NCI-H128 (cell line): Measurements from ENCODE around the gene TAAR8.
"Not testable (repeated sequence)": the region's sequence is repeated elsewhere in the genome, so short reads cannot be mapped to it uniquely, and the experiment has no call there.

Experiments
- DNase-seq: peaks from one replicate; lab custom pipeline; 2025; ENCODE audit not compliant: unreplicated experiment; lab: John Stamatoyannopoulos, UW

Gene TAAR8

DNA sequence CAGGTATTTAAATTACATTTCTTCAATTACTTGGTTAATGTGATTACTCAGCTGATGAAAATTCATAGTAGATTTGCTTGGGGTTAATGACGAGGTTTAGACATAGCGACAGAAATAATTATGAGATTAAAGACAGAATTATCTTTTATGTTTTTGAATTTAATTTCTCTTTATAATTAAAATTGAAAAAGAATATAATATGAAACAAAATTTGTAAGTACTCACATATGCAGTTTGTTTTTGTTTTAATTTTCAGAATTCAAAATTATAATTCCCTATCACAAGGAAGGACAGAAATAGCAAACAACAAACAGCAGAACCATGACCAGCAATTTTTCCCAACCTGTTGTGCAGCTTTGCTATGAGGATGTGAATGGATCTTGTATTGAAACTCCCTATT is at the start of gene TAAR8:
Gene TAAR8, plus strand, starts transcription at position 301 of the 400 bp plus-strand sequence. Its CDS starts 21 bp downstream, at position 322.
- no peak for DNase-seq

GRCh38 chr6:132504757-132505156 is 47.7 kb upstream of the TAAR8 start:
- DNase-seq: no peak

DNA sequence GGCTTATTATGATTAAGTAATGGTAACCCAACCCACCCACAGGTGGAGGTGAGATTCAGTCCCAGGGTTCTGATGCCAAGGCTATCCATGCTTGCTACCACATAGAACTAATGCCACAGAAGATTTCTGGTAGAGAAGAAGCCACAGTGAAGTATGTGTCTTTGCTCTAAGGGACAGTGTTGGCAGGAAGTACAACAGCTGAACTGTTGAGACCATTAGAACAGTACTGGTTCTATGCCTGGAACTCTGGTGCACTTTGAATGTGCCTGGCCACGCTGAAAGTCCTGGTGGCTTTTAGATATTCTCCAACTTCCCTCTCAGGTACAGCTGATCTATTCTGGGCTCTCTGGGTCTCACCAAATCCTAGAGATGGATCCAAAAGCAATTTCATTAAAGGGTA is 47.3 kb upstream of the TAAR8 start:
- no peak for DNase-seq

DNA sequence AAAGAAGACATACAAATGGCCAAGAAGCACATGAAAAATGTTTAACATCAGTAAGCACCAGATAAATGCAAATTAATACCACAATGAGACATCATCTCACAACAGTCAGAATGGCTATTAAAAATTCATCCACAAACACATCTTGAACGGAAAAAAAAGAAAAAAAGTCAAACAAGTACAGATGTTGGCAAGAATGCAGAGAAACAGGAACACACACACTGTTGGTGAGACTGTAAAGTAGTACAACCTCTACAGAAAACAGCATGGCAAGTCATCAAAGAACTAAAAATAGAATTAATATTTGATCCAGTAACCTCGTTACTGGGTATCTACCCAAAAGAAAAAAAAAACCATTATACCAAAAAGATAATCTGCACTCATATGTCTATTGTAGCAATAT is 46.0 kb upstream of the TAAR8 start:
- DNase-seq: no peak

GRCh38 chr6:132506869-132507808 is 45.3 kb upstream of the TAAR8 start:
- no peak for DNase-seq

GRCh38 chr6:132511210-132511830 is 41.2 kb upstream of the TAAR8 start:
- no peak for DNase-seq

DNA sequence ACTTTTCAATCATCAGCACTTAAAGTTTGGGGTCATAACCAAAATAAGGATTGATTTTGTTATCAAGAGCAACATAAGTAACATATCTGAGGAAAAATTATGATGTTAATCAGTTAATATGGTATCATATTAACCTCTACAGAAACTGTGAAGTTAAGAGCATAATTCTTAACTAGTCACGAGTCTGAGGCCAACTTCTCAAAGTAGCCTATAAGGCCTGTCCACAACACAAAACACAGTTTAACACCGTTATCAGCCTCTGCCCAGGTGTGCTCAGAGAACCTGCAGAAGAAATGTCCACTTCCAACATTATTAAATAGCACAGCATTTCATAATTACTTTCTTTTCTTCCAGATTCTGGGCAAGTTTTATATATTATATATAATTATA is 40.6 kb upstream of the TAAR8 start:
- DNase-seq: no peak

DNA sequence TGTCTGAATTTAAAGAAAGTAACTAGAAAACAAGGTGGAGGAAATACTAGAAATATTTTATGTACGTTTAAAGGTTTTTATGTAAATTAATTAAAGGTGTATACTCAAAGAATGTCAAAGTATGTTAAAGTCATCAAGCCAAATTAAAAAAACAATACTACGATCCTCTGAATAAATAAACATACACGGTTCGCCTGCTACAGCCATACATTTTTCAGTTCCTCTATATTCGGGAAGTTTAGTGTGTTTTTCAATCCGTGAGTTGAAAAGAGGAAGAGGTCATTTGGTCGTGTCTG is 40.2 kb upstream of the TAAR8 start:
- no peak for DNase-seq

DNA sequence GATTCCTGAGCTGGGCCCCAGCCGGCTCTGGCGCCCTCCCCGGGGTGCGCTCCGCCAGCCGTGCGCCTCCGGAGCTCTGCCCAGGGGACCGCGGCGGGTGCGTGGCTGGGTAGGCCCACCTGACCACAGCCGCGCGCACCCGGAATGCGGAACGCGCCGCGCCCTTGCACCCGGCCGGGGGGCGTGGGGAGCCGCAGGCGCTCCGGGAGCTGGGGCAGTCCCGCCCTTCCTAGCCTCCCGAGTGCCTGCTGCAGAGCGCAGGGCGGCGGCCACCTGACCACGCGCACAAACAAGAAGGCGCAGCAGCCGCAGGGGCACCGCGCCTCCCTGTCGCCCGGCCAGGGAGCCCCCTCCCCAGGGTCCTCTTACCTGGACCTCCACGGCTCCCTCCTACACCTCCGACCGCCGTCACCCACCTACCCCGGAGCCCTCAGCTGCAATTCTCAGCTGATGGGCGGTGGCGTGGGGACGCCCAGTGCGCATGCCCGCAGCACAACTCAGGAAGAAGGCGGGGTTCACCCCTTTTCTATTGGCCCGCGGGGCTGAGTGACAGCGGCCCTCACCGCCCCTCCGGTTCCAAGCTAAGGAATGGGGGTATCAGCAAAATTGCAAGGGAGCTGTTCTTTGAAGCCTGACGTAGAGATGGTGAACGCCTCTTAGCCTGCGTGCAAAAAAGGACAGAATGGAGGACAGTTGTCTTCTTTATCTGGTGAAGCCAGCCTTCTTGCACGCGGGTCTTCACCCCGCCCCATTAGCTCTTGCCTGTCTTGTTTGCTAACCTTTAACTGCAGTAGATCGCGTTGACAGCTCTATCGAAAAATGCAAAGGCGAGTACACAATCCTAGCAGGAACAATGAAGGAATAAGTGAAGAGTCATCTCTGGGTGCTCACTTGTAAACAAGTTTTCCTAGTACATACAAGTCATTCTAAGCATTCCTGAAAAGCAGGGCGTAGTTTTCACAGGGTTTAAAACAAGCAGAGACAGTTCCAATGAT is 39.5 kb upstream of the TAAR8 start, which contains the start of gene STX7:
Gene STX7, minus strand, starts transcription at position 479 of the 995 bp plus-strand sequence. CDS start 9,586 bp downstream, outside the sequence.
- DNase-seq: peak; percentile 65

GRCh38 chr6:132513831-132514545 is 38.5 kb upstream of the TAAR8 start:
- no peak for DNase-seq

DNA sequence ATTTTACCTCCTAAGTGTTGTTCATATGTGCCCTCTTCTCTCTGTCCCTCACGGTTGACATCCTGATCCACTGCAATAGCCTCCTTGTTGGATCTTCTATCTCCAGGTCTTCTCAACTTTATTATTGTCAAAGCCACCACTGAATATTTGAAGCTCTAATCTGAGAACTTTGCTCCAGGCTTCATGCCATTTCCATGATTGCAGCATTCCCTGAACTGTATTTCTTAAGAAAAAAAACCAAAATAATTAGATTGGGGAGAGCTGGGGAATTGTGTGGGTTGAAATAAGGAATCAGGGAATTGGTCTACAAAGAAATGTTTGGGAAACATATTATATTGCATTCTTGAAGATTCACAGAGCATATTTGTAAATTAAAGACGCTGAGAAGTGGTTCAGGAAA is 37.1 kb upstream of the TAAR8 start:
- DNase-seq: no peak

DNA sequence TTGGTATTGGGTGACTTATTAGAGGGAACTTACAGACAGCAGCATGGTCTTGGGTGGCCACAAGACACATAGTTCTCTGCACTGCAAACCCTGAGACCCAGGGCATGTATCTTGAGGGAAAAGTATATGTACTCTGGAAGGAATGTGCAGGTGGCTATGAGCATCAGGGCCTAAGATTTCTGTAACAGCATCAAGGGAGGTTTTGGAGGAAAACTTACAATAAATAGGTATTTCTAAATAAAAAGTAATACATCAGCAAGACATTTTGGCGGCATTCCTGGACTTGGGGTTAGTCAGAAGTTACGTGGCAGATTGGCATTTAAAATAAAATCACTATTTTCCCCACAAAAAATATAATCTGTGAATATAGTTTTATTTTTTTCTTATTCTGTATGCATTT is 31.5 kb upstream of the TAAR8 start:
- DNase-seq: no peak

DNA sequence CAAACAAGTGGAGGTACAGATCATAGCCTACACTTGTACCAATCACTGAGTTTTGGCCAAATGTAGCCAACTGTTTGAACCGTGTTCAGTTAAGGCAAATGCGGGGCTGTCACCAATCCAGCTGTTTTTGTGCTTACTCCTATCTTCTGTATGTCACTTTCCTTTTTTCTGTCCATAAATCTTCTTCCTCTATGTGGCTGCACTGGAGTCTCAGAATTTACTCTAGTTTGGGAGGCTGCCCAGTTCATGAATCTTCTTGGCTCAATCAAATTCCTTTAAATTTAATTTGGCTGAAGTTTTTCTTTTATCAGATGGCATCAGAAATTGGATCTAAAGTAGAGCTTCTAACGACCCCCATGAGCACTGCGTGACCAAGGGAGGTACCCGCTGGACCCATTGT is 27.8 kb upstream of the TAAR8 start:
- no peak for DNase-seq

DNA sequence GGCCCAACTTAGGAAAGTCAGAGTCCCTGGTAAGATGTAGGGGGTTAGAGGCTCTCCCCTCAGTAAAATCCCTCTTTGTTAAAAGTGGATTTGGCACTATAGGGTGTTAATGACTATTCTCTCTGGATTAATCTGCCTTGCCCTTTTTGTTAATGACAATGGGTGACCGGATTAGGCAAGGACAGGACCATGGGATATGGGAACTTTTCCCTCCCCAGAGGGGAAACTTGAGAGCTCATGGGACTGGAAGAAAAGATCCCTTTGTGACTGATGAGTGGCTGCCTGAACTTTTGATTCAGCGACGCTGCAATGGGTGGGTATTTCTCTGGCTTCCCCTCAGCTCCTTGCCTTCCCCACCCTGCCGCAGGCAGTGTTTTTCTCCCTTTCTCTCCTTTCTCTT is 26.6 kb upstream of the TAAR8 start:
- DNase-seq: no peak

DNA sequence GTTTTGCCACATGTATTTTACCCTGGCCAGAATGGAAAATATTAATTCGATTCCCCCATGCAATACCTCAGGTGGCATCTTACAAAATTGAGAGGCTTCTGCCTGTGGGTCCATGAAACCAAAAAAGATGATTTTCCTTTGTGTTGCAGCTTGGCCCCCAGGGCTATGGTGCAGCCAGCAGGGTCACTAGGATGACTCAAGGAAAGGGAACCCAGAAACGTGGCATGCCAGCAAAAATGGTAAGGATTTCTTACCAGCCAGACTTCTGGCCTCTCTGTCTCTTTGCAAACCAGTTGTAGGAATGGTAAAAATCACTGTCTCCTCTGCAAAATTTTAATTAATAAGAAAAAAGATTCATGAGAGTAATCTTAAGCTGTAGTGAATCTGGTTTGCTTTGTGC is 26.0 kb upstream of the TAAR8 start:
- no peak for DNase-seq

DNA sequence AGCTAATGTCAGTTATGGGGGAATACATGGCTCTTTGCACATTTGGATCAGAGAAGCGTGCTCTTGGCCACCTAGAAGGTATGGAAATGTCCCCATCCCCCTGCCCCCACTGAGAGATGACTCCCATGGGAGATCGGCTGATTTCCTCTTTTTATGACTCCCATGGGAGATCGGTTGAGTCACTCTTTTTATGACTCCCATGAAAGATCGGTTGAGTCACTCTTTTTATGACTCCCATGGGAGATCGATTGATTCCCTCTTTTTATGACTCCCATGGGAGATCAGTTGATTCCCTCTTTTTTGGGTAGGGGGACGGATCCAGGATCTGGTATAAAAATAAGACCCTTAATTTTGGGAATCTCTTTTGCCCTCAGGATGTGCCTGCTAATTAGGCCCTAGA is 24.7 kb upstream of the TAAR8 start:
- DNase-seq: no peak

GRCh38 chr6:132530293-132530974 is 22.0 kb upstream of the TAAR8 start:
- DNase-seq: peak; percentile 13

DNA sequence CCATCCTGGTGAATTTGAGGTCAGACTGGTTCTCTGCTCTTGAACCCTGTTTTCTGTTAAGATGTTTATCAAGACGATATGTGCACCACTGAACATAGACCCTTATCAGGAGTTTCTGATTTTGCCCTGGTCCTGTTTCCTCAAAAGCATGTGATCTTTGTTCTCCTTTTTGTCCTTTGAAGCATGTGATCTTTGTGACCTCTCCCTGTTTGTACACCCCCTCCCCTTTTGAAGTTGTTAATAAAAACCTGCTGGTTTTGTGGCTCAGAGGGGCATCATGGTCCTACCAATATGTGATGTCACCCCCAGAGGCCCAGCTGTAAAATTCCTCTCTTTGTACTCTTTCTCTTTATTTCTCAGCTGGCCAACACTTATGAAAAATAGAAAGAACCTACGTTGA is 17.9 kb upstream of the TAAR8 start:
- not testable (repeated sequence) for DNase-seq

DNA sequence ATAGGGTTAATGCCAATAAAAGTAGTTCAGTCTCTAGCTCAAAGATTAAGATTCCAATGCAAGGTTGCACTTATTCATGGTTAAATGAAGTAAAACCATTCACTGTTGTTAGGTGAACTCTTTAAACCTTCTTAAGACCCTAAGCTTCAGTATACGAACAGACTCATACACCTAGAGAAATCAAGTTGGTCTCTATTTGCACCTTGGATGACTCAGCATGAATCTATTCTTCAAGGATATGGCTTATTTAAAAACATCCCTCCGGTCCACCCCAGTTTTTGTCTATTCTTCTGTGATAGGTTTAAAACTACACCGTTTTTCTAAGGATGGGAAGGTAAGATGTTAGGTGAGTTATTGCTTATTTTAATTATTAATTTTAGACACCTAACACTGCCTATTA is 15.3 kb upstream of the TAAR8 start:
- no peak for DNase-seq

DNA sequence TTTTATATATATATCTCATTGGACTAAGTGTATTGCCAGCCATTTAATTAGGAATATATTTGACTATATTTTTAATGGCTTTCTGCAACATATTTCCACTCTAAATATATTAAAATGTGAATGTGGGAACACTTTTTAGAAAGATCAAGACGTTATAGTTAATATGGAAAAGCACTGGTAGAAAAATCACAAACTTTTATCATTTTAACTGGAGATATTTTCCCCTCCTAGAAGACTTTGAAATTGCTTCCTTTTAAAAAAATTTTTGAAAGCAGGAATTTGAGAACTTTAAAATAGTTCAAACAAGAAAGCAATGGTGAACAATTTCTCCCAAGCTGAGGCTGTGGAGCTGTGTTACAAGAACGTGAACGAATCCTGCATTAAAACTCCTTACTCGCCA is 14.5 kb upstream of the TAAR8 start, which contains the start of gene TAAR9:
Gene TAAR9, plus strand, starts transcription at position 301 of the 400 bp plus-strand sequence. Its CDS starts 13 bp downstream, at position 314.
- no peak for DNase-seq
